ENCODE measurements around the gene NR2F2.

DNA sequence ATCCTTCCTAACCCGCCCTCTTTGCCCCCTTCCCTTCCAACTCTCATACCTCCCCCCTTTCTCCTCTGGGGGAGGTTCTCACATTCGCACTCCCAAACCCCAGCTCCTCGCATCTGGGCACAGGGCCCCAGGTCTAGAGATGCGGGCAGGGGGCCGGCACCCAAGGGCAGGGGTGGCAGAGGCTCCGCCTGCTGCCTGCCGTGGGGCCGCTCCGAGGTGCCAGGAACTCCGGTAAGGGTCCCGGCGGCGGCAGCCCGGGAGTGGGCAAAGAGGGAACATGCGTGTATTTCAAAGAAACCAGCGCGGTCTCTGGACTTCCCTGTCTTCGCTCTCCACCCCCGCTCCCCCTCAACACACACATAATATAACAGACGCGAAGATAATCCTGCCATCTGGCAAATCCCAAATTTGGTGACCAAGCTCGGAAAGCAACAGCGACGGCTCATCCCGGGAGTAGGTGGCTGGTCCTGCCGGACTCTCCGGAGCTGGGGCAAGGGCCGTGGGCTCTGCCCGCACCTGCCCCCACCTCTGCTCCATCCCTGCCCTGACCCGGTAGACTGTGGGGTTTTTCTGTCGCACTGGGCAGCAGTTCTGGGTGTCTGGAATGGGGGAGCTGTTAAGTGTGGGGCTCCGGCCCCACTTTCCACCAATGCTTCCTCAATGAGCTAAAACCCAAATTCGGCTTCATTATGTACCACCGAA is 31.0 kb downstream of the NR2F2 start:
- TF ChIP-seq, protein P1, sequence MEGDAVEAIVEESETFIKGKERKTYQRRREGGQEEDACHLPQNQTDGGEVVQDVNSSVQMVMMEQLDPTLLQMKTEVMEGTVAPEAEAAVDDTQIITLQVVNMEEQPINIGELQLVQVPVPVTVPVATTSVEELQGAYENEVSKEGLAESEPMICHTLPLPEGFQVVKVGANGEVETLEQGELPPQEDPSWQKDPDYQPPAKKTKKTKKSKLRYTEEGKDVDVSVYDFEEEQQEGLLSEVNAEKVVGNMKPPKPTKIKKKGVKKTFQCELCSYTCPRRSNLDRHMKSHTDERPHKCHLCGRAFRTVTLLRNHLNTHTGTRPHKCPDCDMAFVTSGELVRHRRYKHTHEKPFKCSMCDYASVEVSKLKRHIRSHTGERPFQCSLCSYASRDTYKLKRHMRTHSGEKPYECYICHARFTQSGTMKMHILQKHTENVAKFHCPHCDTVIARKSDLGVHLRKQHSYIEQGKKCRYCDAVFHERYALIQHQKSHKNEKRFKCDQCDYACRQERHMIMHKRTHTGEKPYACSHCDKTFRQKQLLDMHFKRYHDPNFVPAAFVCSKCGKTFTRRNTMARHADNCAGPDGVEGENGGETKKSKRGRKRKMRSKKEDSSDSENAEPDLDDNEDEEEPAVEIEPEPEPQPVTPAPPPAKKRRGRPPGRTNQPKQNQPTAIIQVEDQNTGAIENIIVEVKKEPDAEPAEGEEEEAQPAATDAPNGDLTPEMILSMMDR (IDR thresholded peaks at IDR 0.05): no peak
- no peak for TF ChIP-seq ZFX (IDR thresholded peaks at IDR 0.05; ENCODE audit: borderline replicate concordance)

All from 22Rv1 (cell line).